HUES64 (cell line): Measurements from ENCODE around the gene APIP.
"Not testable (repeated sequence)": the region's sequence is repeated elsewhere in the genome, so short reads cannot be mapped to it uniquely, and the experiment has no call there.

ENCODE experiments used
- H3K27ac ChIP-seq: 2 replicates; pipeline ENCODE4 v1.7.0; 2013; ENCODE audit warnings: low read depth, low read length, inconsistent platforms
- H3K27me3 ChIP-seq: 2 replicates; pipeline ENCODE4 v1.6.1; 2013; ENCODE audit warnings: mild to moderate bottlenecking, low read length; ENCODE audit not compliant: insufficient read depth
- H3K36me3 ChIP-seq: 2 replicates; pipeline ENCODE4 v1.6.1; 2013; ENCODE audit warnings: mild to moderate bottlenecking, low read length; ENCODE audit not compliant: insufficient read depth
- H3K4me1 ChIP-seq: 2 replicates; pipeline ENCODE4 v1.6.1; 2013; ENCODE audit warnings: mild to moderate bottlenecking, low read length, moderate library complexity; ENCODE audit not compliant: insufficient read depth
- H3K4me3 ChIP-seq: 2 replicates; pipeline ENCODE4 v1.5.1; 2013; ENCODE audit warnings: mild to moderate bottlenecking, low read length, moderate library complexity
- H3K9ac ChIP-seq: 2 replicates; pipeline ENCODE4 v1.6.1; 2013; ENCODE audit warnings: mild to moderate bottlenecking, low read depth, low read length
- H3K9me3 ChIP-seq: 2 replicates; pipeline ENCODE4 v1.6.1; 2013; ENCODE audit warnings: low read depth, low read length; ENCODE audit not compliant: insufficient read depth
- WGBS: fragments of 150-250, 120-280 bp; methylation state at CpG from one replicate; pipeline ENCODE4 v1.1.7; 2013; ENCODE audit warnings: missing lambda C conversion rate; 5-methylcytosine and 5-hydroxymethylcytosine counted together

Gene APIP

DNA sequence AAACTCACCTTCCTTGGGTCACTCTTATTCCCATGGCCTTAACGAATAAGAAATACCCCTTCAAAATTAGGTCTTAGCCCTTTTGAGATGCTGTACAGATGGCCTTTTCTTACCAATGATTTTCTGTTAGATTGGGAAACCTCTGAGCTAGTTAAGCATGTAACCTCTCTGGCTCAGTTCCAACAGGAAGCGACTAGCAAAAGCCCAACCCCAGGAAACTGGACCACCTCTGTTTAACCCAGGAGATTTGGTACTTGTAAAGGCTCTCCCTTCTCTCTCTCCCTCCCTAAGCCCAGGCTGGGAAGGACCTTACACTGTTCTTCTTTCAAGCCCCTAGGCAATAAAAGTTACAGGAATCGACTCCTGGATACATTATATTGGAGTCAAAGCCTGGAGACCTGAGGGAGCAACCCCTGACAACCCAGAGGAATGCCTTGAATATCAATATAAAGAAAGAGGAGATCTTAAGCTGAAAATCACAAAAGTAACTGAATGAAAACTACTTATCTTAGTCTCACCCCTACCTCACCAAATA lies 11.7 kb downstream of the APIP start:
- no peak overlapping the region for H3K27ac ChIP-seq
- WGBS, result 75% methylated on average over 3 of the region's 3 CpGs

DNA sequence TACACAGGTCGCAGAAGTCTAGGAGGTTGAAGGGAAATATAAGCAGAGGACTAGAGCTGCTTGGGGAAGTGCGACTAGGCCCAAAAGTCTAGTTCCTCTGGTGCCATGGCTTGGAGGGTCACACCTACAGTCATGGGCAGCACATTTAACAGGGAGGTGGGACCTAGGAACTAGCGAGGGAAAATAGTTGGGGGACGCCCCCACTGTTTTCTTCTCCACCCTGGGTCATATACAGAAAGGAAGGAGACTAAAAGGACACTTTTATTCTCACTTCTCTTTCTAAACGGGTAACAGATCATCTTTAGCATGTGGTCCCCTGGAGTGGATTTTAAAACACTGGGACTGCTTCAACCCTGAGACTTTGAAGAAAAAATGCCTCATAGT lies 16.6 kb downstream of the APIP start:
- peaks cover 52% of the 10 kb centered on the region for H3K9me3 ChIP-seq
- H3K4me3 ChIP-seq, result no peak overlapping the region
- WGBS, result 94% methylated on average over 5 of the region's 5 CpGs
- peaks cover 11% of the 10 kb centered on the region; the same call in 1 of the 2 replicates for H3K36me3 ChIP-seq
- H3K27me3 ChIP-seq, result no peaks in the 10 kb centered on the region
- no peak overlapping the region for H3K9ac ChIP-seq
- no peak overlapping the region for H3K27ac ChIP-seq
- H3K4me1 ChIP-seq, result no peaks in the 10 kb centered on the region

More for the DNA sequence above, 11.7 kb downstream of the APIP start:
- Histone ChIP-seq H3K36me3 (peaks cover 11% of the 10 kb centered on the region; the same call in 1 of the 2 replicates), H3K27me3 (no peaks in the 10 kb centered on the region), H3K9ac (no peak overlapping the region), H3K4me3 (no peak overlapping the region), H3K4me1 (peaks cover 22% of the 10 kb centered on the region), H3K9me3 (peaks cover 26% of the 10 kb centered on the region)

DNA sequence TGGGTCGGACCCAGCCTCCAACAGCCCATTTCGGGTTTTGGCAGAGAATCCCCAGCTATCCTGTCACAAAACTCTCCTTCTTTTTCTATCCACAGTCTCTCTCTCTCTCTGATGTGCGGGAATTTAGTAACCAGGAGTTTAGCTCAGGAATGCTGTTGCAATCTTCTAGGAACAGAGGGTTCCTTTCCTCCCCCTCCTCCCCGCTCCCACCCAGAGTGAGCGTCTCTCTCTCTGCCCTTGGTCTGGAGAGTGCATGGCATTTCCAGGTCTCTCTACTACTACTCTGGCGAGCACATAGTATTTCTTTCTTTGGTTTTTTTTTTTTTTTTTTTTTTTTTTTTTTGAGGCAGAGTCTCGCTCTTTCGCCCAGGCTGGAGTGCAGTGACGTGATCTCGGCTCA lies 17.7 kb downstream of the APIP start:
- Histone ChIP-seq H3K4me3 (no peak overlapping the region), H3K4me1 (no peaks in the 10 kb centered on the region), H3K27me3 (no peaks in the 10 kb centered on the region), H3K9ac (no peak overlapping the region), H3K27ac (no peak overlapping the region), H3K9me3 (peaks cover 52% of the 10 kb centered on the region), H3K36me3 (peaks cover 11% of the 10 kb centered on the region; the same call in 1 of the 2 replicates)
- WGBS, result 97% methylated on average over 9 of the region's 10 CpGs

DNA sequence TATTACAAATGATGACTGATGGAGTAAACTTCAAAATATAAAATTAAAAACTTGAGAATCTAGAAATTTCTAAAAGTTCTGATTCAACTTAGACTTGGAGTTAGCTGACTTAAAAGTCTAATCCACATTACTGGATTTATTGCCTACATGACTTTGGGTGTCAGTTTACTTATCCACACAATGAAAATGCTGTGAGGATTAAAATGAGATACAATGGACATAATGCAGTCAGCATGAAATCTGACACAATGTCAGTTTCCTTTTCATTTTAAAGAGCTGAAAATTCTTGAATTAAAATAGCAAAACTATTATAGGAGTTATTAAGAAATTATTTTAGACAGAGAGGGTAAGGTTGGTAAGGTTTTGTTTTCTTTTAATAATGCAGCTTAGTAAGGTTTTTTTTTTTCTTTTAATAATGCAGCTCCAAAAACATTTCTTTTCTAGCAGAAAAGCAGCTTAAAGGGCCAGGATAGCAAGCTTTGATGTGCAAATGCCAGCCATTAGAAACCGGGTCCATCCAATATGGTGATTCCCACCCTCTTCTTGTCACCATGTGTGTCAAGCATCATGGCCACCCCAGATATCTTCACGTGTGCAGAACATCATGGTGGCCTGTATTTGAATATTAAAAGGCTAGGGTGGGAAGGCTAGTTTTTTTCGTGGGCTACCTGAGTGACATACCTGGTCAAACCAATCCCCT lies 18.9 kb downstream of the APIP start:
- 63% methylated on average over 3 of the region's 3 CpGs for WGBS
- H3K36me3 ChIP-seq, result peaks cover 11% of the 10 kb centered on the region; the same call in 1 of the 2 replicates
- H3K9ac ChIP-seq, result no peak overlapping the region
- no peaks in the 10 kb centered on the region for H3K27me3 ChIP-seq
- peaks cover 52% of the 10 kb centered on the region for H3K9me3 ChIP-seq
- no peak overlapping the region for H3K4me3 ChIP-seq
- no peaks in the 10 kb centered on the region for H3K4me1 ChIP-seq
- H3K27ac ChIP-seq, result no peak overlapping the region

DNA sequence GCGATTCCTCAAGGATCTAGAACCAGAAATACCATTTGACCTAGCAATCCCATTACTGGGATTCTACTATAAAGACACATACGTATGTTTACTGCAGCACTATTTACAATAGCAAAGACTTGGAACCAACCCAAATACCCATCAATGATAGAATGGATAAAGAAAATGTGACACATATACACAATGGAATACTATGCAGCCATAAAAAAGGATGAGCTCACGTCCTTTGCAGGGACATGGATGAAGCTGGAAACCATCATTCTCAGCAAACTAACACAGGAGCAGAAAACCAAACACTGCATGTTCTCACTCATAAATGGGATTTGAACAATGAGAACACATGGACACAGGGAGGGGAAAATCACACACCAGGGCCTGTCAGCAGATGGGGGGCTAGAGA lies 20.0 kb downstream of the APIP start:
- not testable (repeated sequence) for H3K27ac ChIP-seq, H3K27me3 ChIP-seq, H3K9ac ChIP-seq, H3K4me3 ChIP-seq, H3K4me1 ChIP-seq, H3K36me3 ChIP-seq
- peaks cover 43% of the 10 kb centered on the region for H3K9me3 ChIP-seq
- WGBS, result 95% methylated on average over 2 of the region's 3 CpGs

DNA sequence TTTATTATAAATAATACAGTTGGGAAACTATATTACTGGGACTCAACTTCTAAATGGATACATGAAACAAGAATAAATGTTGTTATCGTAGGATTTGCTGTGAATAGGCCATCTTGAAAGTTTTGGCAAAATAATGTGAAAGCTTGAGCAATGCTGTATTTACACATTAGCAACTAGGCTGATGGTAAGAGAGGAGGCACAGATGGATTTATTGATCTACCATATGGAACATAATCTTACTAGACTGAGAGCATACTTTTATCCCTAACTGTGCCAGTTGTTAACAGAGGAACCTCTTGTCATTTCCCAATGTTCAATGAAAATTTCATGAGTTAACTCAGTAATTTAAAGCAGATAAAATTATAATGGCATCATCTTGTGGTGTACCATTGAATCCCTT lies 22.8 kb downstream of the APIP start:
- no peaks in the 10 kb centered on the region for H3K27me3 ChIP-seq
- peaks cover 3% of the 10 kb centered on the region for H3K36me3 ChIP-seq
- peaks cover 18% of the 10 kb centered on the region for H3K9me3 ChIP-seq
- no peak overlapping the region for H3K9ac ChIP-seq
- 96% methylated on average over 1 of the region's 1 CpG for WGBS
- no peak overlapping the region for H3K4me3 ChIP-seq
- H3K27ac ChIP-seq, result no peak overlapping the region
- no peaks in the 10 kb centered on the region for H3K4me1 ChIP-seq

DNA sequence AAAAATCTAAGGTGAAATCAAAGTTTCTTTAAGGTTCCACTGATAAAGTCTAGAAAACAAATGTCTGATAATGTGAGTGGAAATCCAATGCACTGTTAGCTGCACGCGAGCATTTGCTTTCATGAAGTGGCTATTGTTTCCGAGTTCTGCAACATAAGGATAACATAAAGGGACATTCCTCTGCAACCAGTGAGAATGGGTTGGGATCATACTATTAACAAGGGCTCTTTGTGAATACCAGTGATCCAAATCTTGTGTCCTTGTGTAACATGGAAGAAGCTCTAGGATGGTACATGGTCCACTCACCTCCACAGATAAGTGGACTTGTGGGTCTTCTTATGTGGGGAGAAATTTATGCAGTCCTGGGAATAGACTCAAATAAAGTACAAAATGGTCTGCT lies 24.6 kb downstream of the APIP start:
- H3K9ac ChIP-seq, result no peak overlapping the region
- H3K27me3 ChIP-seq, result no peaks in the 10 kb centered on the region
- H3K4me1 ChIP-seq, result no peaks in the 10 kb centered on the region
- no peak overlapping the region for H3K4me3 ChIP-seq
- H3K36me3 ChIP-seq, result peaks cover 19% of the 10 kb centered on the region
- H3K9me3 ChIP-seq, result peaks cover 5% of the 10 kb centered on the region; the same call in 1 of the 2 replicates
- WGBS, result 82% methylated on average over 3 of the region's 3 CpGs
- H3K27ac ChIP-seq, result no peak overlapping the region

DNA sequence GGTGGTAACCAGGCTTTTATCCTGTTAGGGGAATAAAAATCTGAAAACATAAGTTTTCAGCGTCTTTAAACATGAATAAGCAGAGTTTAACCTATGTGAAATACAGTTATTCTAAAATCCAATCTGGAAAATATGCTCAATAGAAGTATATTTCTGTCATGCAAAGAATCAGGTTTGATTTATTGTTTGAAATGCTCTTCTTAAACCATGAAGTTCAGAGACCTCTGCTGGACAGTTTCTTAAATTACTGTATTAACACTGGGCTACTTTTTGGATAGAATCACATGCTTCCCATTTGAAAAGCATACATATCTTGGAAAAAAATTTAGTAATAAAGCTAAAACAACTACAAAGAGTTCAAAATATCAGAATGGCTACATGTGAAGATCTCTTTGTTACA lies 25.4 kb downstream of the APIP start:
- Histone ChIP-seq H3K9ac (no peak overlapping the region), H3K27ac (no peak overlapping the region), H3K4me1 (no peaks in the 10 kb centered on the region), H3K27me3 (no peaks in the 10 kb centered on the region), H3K4me3 (no peak overlapping the region), H3K36me3 (peaks cover 23% of the 10 kb centered on the region), H3K9me3 (no peaks in the 10 kb centered on the region)
- 100% methylated on average over 1 of the region's 1 CpG for WGBS

DNA sequence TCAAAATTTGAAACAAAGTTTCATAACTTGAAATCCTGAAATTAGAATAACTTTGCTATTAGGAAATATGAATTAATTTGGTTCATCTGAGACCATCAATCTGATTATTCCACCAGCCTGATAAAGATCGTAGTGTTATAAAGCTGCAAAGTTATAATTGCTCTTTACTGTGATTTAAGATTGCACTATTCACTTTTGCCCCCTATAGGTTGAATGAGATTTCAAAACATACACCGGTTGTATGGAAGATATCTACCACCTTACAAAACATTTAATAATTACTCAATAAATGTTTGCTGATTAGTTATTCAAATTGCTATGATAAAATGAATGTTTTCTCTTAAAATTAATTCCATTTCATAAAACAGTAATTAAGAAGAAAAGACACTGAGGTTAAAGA lies 26.1 kb downstream of the APIP start:
- Histone ChIP-seq H3K9me3 (no peaks in the 10 kb centered on the region), H3K4me3 (no peak overlapping the region), H3K9ac (no peak overlapping the region), H3K36me3 (peaks cover 23% of the 10 kb centered on the region), H3K4me1 (no peaks in the 10 kb centered on the region), H3K27me3 (no peaks in the 10 kb centered on the region), H3K27ac (no peak overlapping the region)
- WGBS, result no CpG with 5 or more reads among the region's 2 CpGs

DNA sequence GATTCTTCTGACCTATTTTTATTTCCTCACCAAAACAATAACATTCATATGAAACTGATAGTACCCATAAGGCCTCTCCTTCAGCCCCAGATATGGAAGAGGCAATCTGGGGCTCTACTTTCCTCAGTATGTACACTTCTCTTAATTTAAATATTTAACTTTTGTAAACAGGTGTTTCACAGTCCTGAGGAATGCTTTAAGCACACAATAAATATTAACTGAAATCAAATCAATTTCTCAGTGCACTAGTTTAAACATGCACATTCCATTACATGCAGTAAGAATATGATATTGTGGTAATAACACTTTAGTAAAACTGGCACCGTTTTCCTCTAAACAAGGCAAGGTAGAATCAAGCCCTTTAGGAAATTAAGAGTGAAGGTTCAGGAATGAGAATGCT lies 28.9 kb downstream of the APIP start:
- no peak overlapping the region for H3K9ac ChIP-seq
- no peaks in the 10 kb centered on the region for H3K27me3 ChIP-seq
- no peak overlapping the region for H3K27ac ChIP-seq
- WGBS, result 100% methylated on average over 1 of the region's 1 CpG
- H3K4me1 ChIP-seq, result no peaks in the 10 kb centered on the region
- H3K9me3 ChIP-seq, result no peaks in the 10 kb centered on the region
- peaks cover 36% of the 10 kb centered on the region for H3K36me3 ChIP-seq
- no peak overlapping the region for H3K4me3 ChIP-seq

DNA sequence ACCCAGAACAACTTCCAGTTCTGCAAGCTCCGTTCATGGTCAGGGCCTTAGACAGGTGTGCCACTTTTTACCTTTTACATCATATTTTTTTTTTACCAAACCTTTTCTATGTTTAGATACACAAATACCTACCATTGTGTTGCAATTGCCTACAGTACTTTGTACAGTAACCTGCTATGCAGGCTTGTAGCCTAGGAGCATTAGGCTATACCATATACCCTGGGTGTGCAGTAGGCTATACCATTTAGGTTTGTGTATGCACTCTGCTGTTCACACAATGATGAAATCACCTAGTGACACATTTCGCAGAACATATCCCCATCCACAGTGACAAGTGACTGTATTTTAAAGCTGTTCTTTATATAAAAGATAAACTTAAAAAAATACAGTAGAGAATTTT lies 29.6 kb downstream of the APIP start:
- Histone ChIP-seq H3K4me1 (no peaks in the 10 kb centered on the region), H3K27me3 (no peaks in the 10 kb centered on the region), H3K36me3 (peaks cover 43% of the 10 kb centered on the region), H3K27ac (no peak overlapping the region), H3K4me3 (no peak overlapping the region), H3K9ac (no peak overlapping the region), H3K9me3 (no peaks in the 10 kb centered on the region)
- 96% methylated on average over 2 of the region's 2 CpGs for WGBS

DNA sequence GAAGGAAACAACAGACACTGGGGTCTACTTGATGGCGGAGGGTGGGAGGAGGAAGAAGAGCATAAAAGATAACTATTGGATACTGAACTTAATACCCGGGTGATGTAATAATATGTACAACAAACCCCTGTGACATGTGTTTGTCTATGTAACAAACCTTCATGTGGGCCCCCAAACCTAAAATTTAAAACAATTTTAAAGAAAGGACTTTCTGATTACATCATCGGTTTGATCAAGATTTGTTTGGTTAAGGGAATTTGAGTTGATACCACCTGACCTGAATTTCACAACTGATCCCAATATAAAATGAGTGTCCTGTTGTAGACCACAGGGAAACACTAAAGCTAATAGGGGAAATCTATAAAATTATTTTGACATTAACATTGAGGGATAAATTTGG lies 34.3 kb downstream of the APIP start:
- Histone ChIP-seq H3K4me3 (no peak overlapping the region), H3K36me3 (peaks cover 39% of the 10 kb centered on the region), H3K4me1 (no peaks in the 10 kb centered on the region), H3K27ac (no peak overlapping the region), H3K9ac (no peak overlapping the region), H3K27me3 (no peaks in the 10 kb centered on the region), H3K9me3 (no peaks in the 10 kb centered on the region)
- WGBS, result 100% methylated on average over 2 of the region's 3 CpGs
